ENCODE data around the gene PDZD7.

PDZD7 gene

DNA sequence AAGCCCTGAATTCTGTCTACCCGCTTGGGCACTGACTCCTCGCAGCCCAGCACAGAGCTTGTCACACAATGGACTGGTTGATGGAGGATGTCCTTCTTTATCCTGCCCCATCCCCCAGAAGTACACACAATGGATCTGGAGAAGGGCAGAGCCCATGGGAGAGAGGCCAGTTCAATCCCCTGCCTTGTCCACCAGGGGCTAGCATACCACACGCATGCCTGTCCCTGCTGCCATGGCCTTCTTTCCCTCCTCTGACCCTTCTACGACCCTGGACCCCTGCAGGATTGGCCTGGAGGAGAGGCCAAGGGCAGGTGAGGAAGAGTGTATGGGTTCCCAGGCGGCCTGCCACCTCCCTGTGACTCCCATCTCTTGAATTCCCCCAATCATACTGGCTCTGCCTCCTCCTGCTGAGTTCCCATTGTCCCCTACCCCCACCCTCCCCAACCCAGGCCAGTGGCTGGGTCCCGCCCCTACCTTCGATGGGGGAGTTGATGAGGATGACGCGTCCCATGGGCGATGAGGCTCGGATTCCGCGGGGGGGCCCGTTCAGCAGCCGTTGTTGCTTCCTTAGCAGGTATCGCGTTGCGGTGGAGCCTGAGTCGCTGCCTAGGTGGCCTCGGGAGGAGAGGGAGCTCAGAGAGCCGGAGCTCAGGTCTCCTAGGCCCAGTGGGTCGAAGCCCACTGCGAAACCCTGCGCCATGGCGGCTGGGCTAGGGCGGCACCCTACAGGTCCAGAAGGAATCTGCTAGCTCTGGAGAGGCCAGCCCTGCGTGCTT is 1.2 kb downstream of the PDZD7 start:
- TF ChIP-seq, protein P1, sequence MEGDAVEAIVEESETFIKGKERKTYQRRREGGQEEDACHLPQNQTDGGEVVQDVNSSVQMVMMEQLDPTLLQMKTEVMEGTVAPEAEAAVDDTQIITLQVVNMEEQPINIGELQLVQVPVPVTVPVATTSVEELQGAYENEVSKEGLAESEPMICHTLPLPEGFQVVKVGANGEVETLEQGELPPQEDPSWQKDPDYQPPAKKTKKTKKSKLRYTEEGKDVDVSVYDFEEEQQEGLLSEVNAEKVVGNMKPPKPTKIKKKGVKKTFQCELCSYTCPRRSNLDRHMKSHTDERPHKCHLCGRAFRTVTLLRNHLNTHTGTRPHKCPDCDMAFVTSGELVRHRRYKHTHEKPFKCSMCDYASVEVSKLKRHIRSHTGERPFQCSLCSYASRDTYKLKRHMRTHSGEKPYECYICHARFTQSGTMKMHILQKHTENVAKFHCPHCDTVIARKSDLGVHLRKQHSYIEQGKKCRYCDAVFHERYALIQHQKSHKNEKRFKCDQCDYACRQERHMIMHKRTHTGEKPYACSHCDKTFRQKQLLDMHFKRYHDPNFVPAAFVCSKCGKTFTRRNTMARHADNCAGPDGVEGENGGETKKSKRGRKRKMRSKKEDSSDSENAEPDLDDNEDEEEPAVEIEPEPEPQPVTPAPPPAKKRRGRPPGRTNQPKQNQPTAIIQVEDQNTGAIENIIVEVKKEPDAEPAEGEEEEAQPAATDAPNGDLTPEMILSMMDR (IDR thresholded peaks at IDR 0.05; ENCODE audit: insufficient read depth, low read length): peak; percentile 5
- no peak for TF ChIP-seq SPI1 (IDR thresholded peaks at IDR 0.05; ENCODE audit: borderline replicate concordance, low read depth)
- TF ChIP-seq REST (IDR thresholded peaks at IDR 0.05; ENCODE audit: insufficient replicate concordance, low read depth): no peak
- H3K4me3 ChIP-seq (replicated peaks; ENCODE audit: insufficient read depth, low read length): peak overlapping the region; percentile 74
- H3K27ac ChIP-seq (replicated peaks): no peak overlapping the region
- no peaks in the 10 kb centered on the region for H3K27me3 ChIP-seq (ENCODE audit: insufficient read depth, poor library complexity, severe bottlenecking)
- DNase-seq (ENCODE audit: low read depth in 1 of 2, low spot score in 1 of 2): no peak

GRCh38 chr10:101028446-101029337 is 2.2 kb downstream of the PDZD7 start:
- peak; percentile 46 to 78 for DNase-seq (ENCODE audit: low read depth in 1 of 2, low spot score in 1 of 2)
- H3K27ac ChIP-seq (replicated peaks): peak overlapping the region; percentile 49
- no peak overlapping the region; the same call in 1 of the 2 replicates for H3K4me3 ChIP-seq (replicated peaks; ENCODE audit: insufficient read depth, low read length)
- H3K27me3 ChIP-seq (ENCODE audit: insufficient read depth, poor library complexity, severe bottlenecking): no peaks in the 10 kb centered on the region
- TF ChIP-seq REST (IDR thresholded peaks at IDR 0.05; ENCODE audit: insufficient replicate concordance, low read depth) (no peak), GABPA (IDR thresholded peaks at IDR 0.05; ENCODE audit: low read depth) (no peak), SPI1 (IDR thresholded peaks at IDR 0.05; ENCODE audit: borderline replicate concordance, low read depth) (no peak), POLR2AphosphoS5 (IDR thresholded peaks at IDR 0.05; ENCODE audit: low read depth) (no peak)
- TF ChIP-seq, protein P1 (IDR thresholded peaks at IDR 0.05; ENCODE audit: insufficient read depth, low read length): no peak

- no peaks in the 10 kb centered on the region for H3K27me3 ChIP-seq (ENCODE audit: insufficient read depth, poor library complexity, severe bottlenecking)
- H3K27ac ChIP-seq (replicated peaks): no peak overlapping the region; the same call in 1 of the 2 replicates
- DNase-seq (ENCODE audit: low read depth in 1 of 2, low spot score in 1 of 2): peak; percentile 26 to 67
- no peak overlapping the region; the same call in 1 of the 2 replicates for H3K4me3 ChIP-seq (replicated peaks; ENCODE audit: insufficient read depth, low read length)
- TF ChIP-seq GABPA (IDR thresholded peaks at IDR 0.05; ENCODE audit: low read depth): no peak
- TF ChIP-seq, protein P1 (IDR thresholded peaks at IDR 0.05; ENCODE audit: insufficient read depth, low read length): no peak
- no peak for TF ChIP-seq SPI1 (IDR thresholded peaks at IDR 0.05; ENCODE audit: borderline replicate concordance, low read depth)
- TF ChIP-seq REST (IDR thresholded peaks at IDR 0.05; ENCODE audit: insufficient replicate concordance, low read depth): no peak
- TF ChIP-seq POLR2AphosphoS5 (IDR thresholded peaks at IDR 0.05; ENCODE audit: low read depth): no peak
Observed at GRCh38 chr10:101027106-101027720, 3.7 kb downstream of the PDZD7 start.
